BLaER1 treated with 17β-estradiol and CSF1 and Interleukin-3, amounts not matched to agents 10 nM and 100 nM (cell line): ENCODE measurements around the gene RPS3.

Experiments used
- H3K27ac ChIP-seq, 11 experiments: shearing (Covaris generic); formaldehyde crosslinking; 2 replicates each; pipeline ENCODE4 v1.8.1; 2022
- H3K27me3 ChIP-seq, 11 experiments: shearing (Covaris generic); formaldehyde crosslinking; 2 replicates each; pipeline ENCODE4 v1.8.1; 2022
- H3K36me3 ChIP-seq, 11 experiments: shearing (Covaris generic); formaldehyde crosslinking; 2 replicates each; pipeline ENCODE4 v1.8.1; 2022
- H3K4me1 ChIP-seq, 10 experiments: shearing (Covaris generic); formaldehyde crosslinking; 2 replicates each; pipeline ENCODE4 v1.8.1; 2022
- H3K4me2 ChIP-seq, 11 experiments: shearing (Covaris generic); formaldehyde crosslinking; 2 replicates each; pipeline ENCODE4 v1.8.1; 2022
- H3K4me3 ChIP-seq, 10 experiments: shearing (Covaris generic); formaldehyde crosslinking; 2 replicates each; pipeline ENCODE4 v1.8.1; 2022
- H3K9ac ChIP-seq, 11 experiments: shearing (Covaris generic); formaldehyde crosslinking; 2 replicates each; pipeline ENCODE4 v1.8.1; 2022
- H3K9me3 ChIP-seq, 11 experiments: shearing (Covaris generic); formaldehyde crosslinking; replicated peaks in 1 of 11; 2 replicates each; pipeline ENCODE4 v1.8.1; 2022
- H4K20me1 ChIP-seq, 11 experiments: shearing (Covaris generic); formaldehyde crosslinking; 2 replicates each; pipeline ENCODE4 v1.8.1; 2022
- Cebpa-rat ChIP-seq, 11 experiments: shearing (Covaris generic); IDR thresholded peaks; 2 replicates each; pipeline ENCODE4 v1.8.1; 2022

Gene RPS3

GRCh38 chr11:75427181-75427580, 27.9 kb downstream of the RPS3 start:
- no peak for TF ChIP-seq Cebpa-rat (IDR thresholded peaks at IDR 0.05)
- peaks cover 12 to 28% (median 21%) of the 10 kb centered on the region in 11 experiments; a peak in 21 of 22 replicates for H3K36me3 ChIP-seq
- no peak overlapping the region for H3K4me2 ChIP-seq
- no peak overlapping the region for H3K27ac ChIP-seq
- peaks cover 0 to 16% (median 6%) of the 10 kb centered on the region in 11 experiments; a peak in 13 of 22 replicates for H3K9me3 ChIP-seq
- peaks cover under 1 to 27% (median 16%) of the 10 kb centered on the region in 10 experiments; a peak in 13 of 20 replicates for H3K4me1 ChIP-seq
- peaks cover 0 to 48% (median 12%) of the 10 kb centered on the region in 11 experiments; a peak in 13 of 22 replicates for H4K20me1 ChIP-seq
- no peak overlapping the region for H3K9ac ChIP-seq
- peaks cover 49 to 56% (median 54%) of the 10 kb centered on the region in 11 experiments for H3K27me3 ChIP-seq
- H3K4me3 ChIP-seq, result no peak overlapping the region

- Histone ChIP-seq H3K9me3 (peaks cover 0 to 16% (median 6%) of the 10 kb centered on the region in 11 experiments; a peak in 13 of 22 replicates), H3K4me1 (peaks cover 5 to 27% (median 16%) of the 10 kb centered on the region in 10 experiments; a peak in 13 of 20 replicates), H3K4me2 (peak overlapping the region; percentile 24 to 87 (median 65); a peak in 19 of 22 replicates), H3K36me3 (peaks cover 1 to 16% (median 10%) of the 10 kb centered on the region in 11 experiments; a peak in 21 of 22 replicates), H3K4me3 (peak overlapping the region; percentile 34 to 66 (median 42); a peak in 16 of 20 replicates), H3K27ac (no peak overlapping the region), H3K27me3 (peaks cover 60 to 67% (median 65%) of the 10 kb centered on the region in 11 experiments), H4K20me1 (peaks cover 0 to 45% (median 8%) of the 10 kb centered on the region in 11 experiments; a peak in 12 of 22 replicates), H3K9ac (peak overlapping the region in 2 of 11 experiments; percentile 38 to 46; a peak in 1 of 22 replicates)
- no peak for TF ChIP-seq Cebpa-rat (IDR thresholded peaks at IDR 0.05)
These were observed 29.0 kb downstream of the RPS3 start for GRCh38 chr11:75428281-75428724.

- H3K4me3 ChIP-seq, result peak overlapping the region in 3 of 10 experiments; percentile 50 to 60 (median 60); a peak in 6 of 20 replicates
- peaks cover 0 to 13% (median 7%) of the 10 kb centered on the region in 11 experiments; a peak in 15 of 22 replicates for H3K36me3 ChIP-seq
- TF ChIP-seq Cebpa-rat (IDR thresholded peaks at IDR 0.05), result no peak
- peaks cover 60 to 75% (median 72%) of the 10 kb centered on the region in 11 experiments for H3K27me3 ChIP-seq
- H3K9ac ChIP-seq, result no peak overlapping the region
- peaks cover 4 to 24% (median 13%) of the 10 kb centered on the region in 10 experiments; a peak in 13 of 20 replicates for H3K4me1 ChIP-seq
- H3K4me2 ChIP-seq, result peak overlapping the region; percentile 43 to 90 (median 80); a peak in 17 of 22 replicates
- H3K9me3 ChIP-seq, result peaks cover 0 to 16% (median 6%) of the 10 kb centered on the region in 11 experiments; a peak in 13 of 22 replicates
- peaks cover 0 to 41% (median 6%) of the 10 kb centered on the region in 11 experiments; a peak in 11 of 22 replicates for H4K20me1 ChIP-seq
- no peak overlapping the region for H3K27ac ChIP-seq
These were observed 29.8 kb downstream of the RPS3 start for GRCh38 chr11:75428989-75429640.

- peak overlapping the region in 3 of 11 experiments; percentile 64 to 70 (median 68); a peak in 4 of 22 replicates for H3K9ac ChIP-seq
- H3K27me3 ChIP-seq, result peaks cover 60 to 76% (median 72%) of the 10 kb centered on the region in 11 experiments
- H3K27ac ChIP-seq, result peak overlapping the region in 4 of 11 experiments; percentile 18 to 48 (median 41); a peak in 4 of 22 replicates
- H3K36me3 ChIP-seq, result peaks cover 0 to 13% (median 7%) of the 10 kb centered on the region in 11 experiments; a peak in 14 of 22 replicates
- TF ChIP-seq Cebpa-rat (IDR thresholded peaks at IDR 0.05), result no peak
- H4K20me1 ChIP-seq, result peaks cover 0 to 41% (median 4%) of the 10 kb centered on the region in 11 experiments; a peak in 9 of 22 replicates
- H3K4me1 ChIP-seq, result peaks cover 0 to 24% (median 10%) of the 10 kb centered on the region in 10 experiments; a peak in 11 of 20 replicates
- peak overlapping the region; percentile 46 to 69 (median 58); a peak in 17 of 20 replicates for H3K4me3 ChIP-seq
- H3K9me3 ChIP-seq, result peaks cover 0 to 16% (median 6%) of the 10 kb centered on the region in 11 experiments; a peak in 13 of 22 replicates
- peak overlapping the region; percentile 68 to 90 (median 83) for H3K4me2 ChIP-seq
These were observed 30.3 kb downstream of the RPS3 start for GRCh38 chr11:75429641-75429901.

GRCh38 chr11:75429902-75430713, 30.8 kb downstream of the RPS3 start:
- H3K4me3 ChIP-seq, result peak overlapping the region; percentile 46 to 69 (median 58)
- H4K20me1 ChIP-seq, result peaks cover 0 to 39% (median 4%) of the 10 kb centered on the region in 11 experiments; a peak in 9 of 22 replicates
- H3K36me3 ChIP-seq, result peaks cover 0 to 14% (median 6%) of the 10 kb centered on the region in 11 experiments; a peak in 14 of 22 replicates
- H3K9ac ChIP-seq, result peak overlapping the region; percentile 38 to 71 (median 63); a peak in 21 of 22 replicates
- peak overlapping the region; percentile 68 to 90 (median 83) for H3K4me2 ChIP-seq
- peaks cover 0 to 24% (median 10%) of the 10 kb centered on the region in 10 experiments; a peak in 10 of 20 replicates for H3K4me1 ChIP-seq
- H3K27me3 ChIP-seq, result peaks cover 60 to 76% (median 72%) of the 10 kb centered on the region in 11 experiments
- H3K9me3 ChIP-seq, result peaks cover 0 to 16% (median 6%) of the 10 kb centered on the region in 11 experiments; a peak in 13 of 22 replicates
- peak overlapping the region in 7 of 11 experiments; percentile 18 to 48 (median 37); a peak in 9 of 22 replicates for H3K27ac ChIP-seq
- no peak for TF ChIP-seq Cebpa-rat (IDR thresholded peaks at IDR 0.05)

- Histone ChIP-seq H3K27ac (peak overlapping the region in 1 of 11 experiments; percentile 48; a peak in 1 of 22 replicates), H3K4me2 (peak overlapping the region; percentile 68 to 90 (median 83)), H3K27me3 (peaks cover 60 to 76% (median 72%) of the 10 kb centered on the region in 11 experiments), H4K20me1 (peaks cover 0 to 34% (median 4%) of the 10 kb centered on the region in 11 experiments; a peak in 6 of 22 replicates), H3K36me3 (peaks cover 0 to 10% (median 0%) of the 10 kb centered on the region in 11 experiments; a peak in 2 of 22 replicates), H3K4me1 (peaks cover 0 to 24% (median 10%) of the 10 kb centered on the region in 10 experiments; a peak in 10 of 20 replicates), H3K4me3 (peak overlapping the region; percentile 46 to 69 (median 58)), H3K9me3 (peaks cover 0 to 16% (median 6%) of the 10 kb centered on the region in 11 experiments; a peak in 13 of 22 replicates), H3K9ac (peak overlapping the region; percentile 38 to 71 (median 63); a peak in 17 of 22 replicates)
- no peak for TF ChIP-seq Cebpa-rat (IDR thresholded peaks at IDR 0.05)
These were observed 31.6 kb downstream of the RPS3 start for GRCh38 chr11:75430714-75431532.
